Lung (tissue), 12 donors: ENCODE measurements around the gene TBC1D22A. TPM values are rescaled to one million over a fixed set of nuclear protein-coding genes. Genes with fewer than 3 reads are reported as not detected.

Experiments
- ATAC-seq: fragments of 200-7000 bp; cut with Tn5 transposase; one replicate; pipeline ENCODE4 v1.9.1; 2020; ENCODE audit warnings: moderate number of reproducible peaks; ENCODE audit not compliant: insufficient read depth, low FRiP score
- DNase-seq, 3 donors: peaks; one replicate each; pipeline ENCODE4 v3.0.0-alpha.2; 2013 to 2017
- H3K27ac ChIP-seq, 2 donors: one replicate each; pipeline ENCODE4 v1.5.1; 2013; ENCODE audit warnings: mild to moderate bottlenecking in 2 of 2, moderate library complexity in 2 of 2, control low read depth in 1 of 2, inconsistent platforms in 1 of 2, low read depth in 1 of 2, low read length in 1 of 2
- H3K27me3 ChIP-seq, 3 donors: one replicate each; pipeline ENCODE4 v1.5.1; 2013; ENCODE audit warnings: low read length in 2 of 3; ENCODE audit not compliant: control insufficient read depth in 3 of 3, insufficient read depth in 3 of 3
- H3K36me3 ChIP-seq, 4 donors: one replicate each; pipeline ENCODE4 v1.5.1; 2013; ENCODE audit warnings: low read length in 4 of 4, mild to moderate bottlenecking in 1 of 4, moderate library complexity in 1 of 4; ENCODE audit not compliant: control insufficient read depth in 4 of 4, insufficient read depth in 4 of 4
- H3K4me1 ChIP-seq, 5 donors: one replicate each; pipeline ENCODE4 v1.5.1; 2013; ENCODE audit warnings: low read length in 5 of 5, mild to moderate bottlenecking in 2 of 5, moderate library complexity in 1 of 5; ENCODE audit not compliant: control insufficient read depth in 5 of 5, insufficient read depth in 5 of 5
- H3K4me3 ChIP-seq: one replicate; pipeline ENCODE4 v1.5.1; 2013; ENCODE audit warnings: mild to moderate bottlenecking, control low read depth, moderate library complexity
- H3K9ac ChIP-seq, 2 donors: one replicate each; pipeline ENCODE4 v1.5.1; 2013; ENCODE audit warnings: low read length in 2 of 2, control low read depth in 1 of 2; ENCODE audit not compliant: insufficient read depth in 1 of 2
- H3K9me3 ChIP-seq, 4 donors: one replicate each; pipeline ENCODE4 v1.5.1; 2013; ENCODE audit warnings: low read length in 3 of 4, mild to moderate bottlenecking in 1 of 4, moderate library complexity in 1 of 4; ENCODE audit not compliant: control insufficient read depth in 4 of 4, insufficient read depth in 3 of 4
- CTCF ChIP-seq: IDR thresholded peaks from 2 replicates; pipeline ENCODE4 v1.5.1; 2012; ENCODE audit warnings: mild to moderate bottlenecking; ENCODE audit errors: control extremely low read depth, extremely low read depth
- WGBS, 2 donors: extraction: QIAGEN DNeasy Blood & Tissue Kit; methylation state at CpG; one replicate each; pipeline ENCODE4 v1.1.7; 2013; 5-methylcytosine and 5-hydroxymethylcytosine counted together
- polyA plus RNA-seq, 2 donors: library from polyadenylated mRNA; stranded (reverse); fragments of 200-250 nt; gene quantifications; one replicate each; pipeline ENCODE4 v1.2.1, GENCODE V29; 2013
- total RNA-seq, 2 donors: library from RNA; depleted of rRNA in 1 of 2; stranded (reverse); fragments of >200 nt in 1 of 2; gene quantifications; one replicate each; pipeline ENCODE4 v1.2.1, GENCODE V29; 2014 to 2021
- donor health status: control.
- donor health status: control.
- donor health status: Bipolar disorder and iron deficiency.
- donor health status: healthy.
- donor health status: DM: yes; HTN: yes; CAD: no.

Gene TBC1D22A
- total and polyA plus RNA-seq, 4 donors = 20.2 to 38.4 (median 21.0) TPM

- no peak for TF ChIP-seq CTCF
- Histone ChIP-seq H3K9me3 (no peaks in the 10 kb centered on the region), H3K9ac (no peak overlapping the region), H3K27ac (no peak overlapping the region), H3K27me3 (no peaks in the 10 kb centered on the region), H3K4me3 (no peak overlapping the region), H3K36me3 (no peaks in the 10 kb centered on the region), H3K4me1 (peaks cover 0 to 31% (median 9%) of the 10 kb centered on the region in 5 donors)
- DNase-seq = no peak
- ATAC-seq = no peak
- 78 to 91% methylated on average over 10 of the region's 10 CpGs for WGBS, 2 donors
Measured at GRCh38 chr22:47151490-47151889, 389.0 kb downstream of the TBC1D22A start.

GRCh38 chr22:47152236-47152635 is 389.8 kb downstream of the TBC1D22A start:
- Histone ChIP-seq H3K4me3 (no peak overlapping the region), H3K36me3 (peaks cover 0 to 4% (median 0%) of the 10 kb centered on the region in 4 donors), H3K27ac (no peak overlapping the region), H3K4me1 (peaks cover 0 to 31% (median 9%) of the 10 kb centered on the region in 5 donors), H3K9me3 (no peaks in the 10 kb centered on the region), H3K27me3 (no peaks in the 10 kb centered on the region), H3K9ac (no peak overlapping the region)
- DNase-seq (no peak), ATAC-seq (no peak)
- WGBS, 2 donors = 95 to 96% methylated on average over 17 of the region's 17 CpGs
- TF ChIP-seq CTCF = no peak

- DNase-seq = no peak
- peaks cover 0 to 7% (median 0%) of the 10 kb centered on the region in 4 donors for H3K36me3 ChIP-seq
Measured at GRCh38 chr22:47152938-47153337, 390.5 kb downstream of the TBC1D22A start.

More at GRCh38 chr22:47152938-47153337, 390.5 kb downstream of the TBC1D22A start:
- WGBS, 2 donors = 65% methylated on average over 6 of the region's 6 CpGs
- H3K27ac ChIP-seq = no peak overlapping the region
- no peak for TF ChIP-seq CTCF
- H3K4me3 ChIP-seq = no peak overlapping the region
- H3K27me3 ChIP-seq = no peaks in the 10 kb centered on the region
- H3K9ac ChIP-seq = no peak overlapping the region
- no peak for ATAC-seq
- H3K4me1 ChIP-seq = peaks cover 0 to 31% (median 9%) of the 10 kb centered on the region in 5 donors
- no peaks in the 10 kb centered on the region for H3K9me3 ChIP-seq
